CD4-positive, alpha-beta T cell treated with Interleukin-10 for 1 hour (primary cell): Measurements from ENCODE around the gene GPR39.

ENCODE experiments used
- DNase-seq: peaks from one replicate; pipeline ENCODE4 v3.0.0-alpha.2; 2020

Gene GPR39

DNA sequence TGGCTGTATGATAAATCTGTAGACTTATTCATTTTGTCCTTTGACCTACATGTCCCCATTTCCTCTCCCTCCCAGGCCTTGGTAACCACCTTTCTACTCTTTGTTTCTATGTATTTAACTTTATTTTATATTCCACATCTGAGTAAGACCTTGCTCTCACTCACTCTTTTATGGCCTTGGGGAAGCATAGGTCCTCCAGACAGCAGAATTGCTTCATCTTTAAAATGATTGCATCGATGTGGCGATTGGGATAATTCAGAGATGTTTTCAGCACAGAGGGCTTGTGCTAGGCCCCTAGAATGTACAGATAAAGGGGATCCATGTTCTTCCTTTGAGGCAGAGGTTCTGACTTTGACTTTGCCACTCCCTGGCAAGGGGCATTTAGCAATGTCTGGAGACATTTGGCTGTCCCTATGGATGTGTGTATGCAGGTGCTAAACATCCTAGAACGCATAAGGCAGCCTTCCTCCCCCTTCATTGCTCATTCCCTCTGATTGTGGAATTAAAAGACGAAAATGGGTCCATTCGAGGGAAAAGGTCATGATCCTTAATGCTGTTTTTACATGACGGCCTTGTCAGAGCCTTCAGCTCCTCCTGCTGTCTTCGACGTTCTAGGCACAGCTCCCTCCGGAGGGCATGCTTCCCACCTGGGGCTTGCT, 1.2 kb upstream of the GPR39 start:
- no peak for DNase-seq

DNA sequence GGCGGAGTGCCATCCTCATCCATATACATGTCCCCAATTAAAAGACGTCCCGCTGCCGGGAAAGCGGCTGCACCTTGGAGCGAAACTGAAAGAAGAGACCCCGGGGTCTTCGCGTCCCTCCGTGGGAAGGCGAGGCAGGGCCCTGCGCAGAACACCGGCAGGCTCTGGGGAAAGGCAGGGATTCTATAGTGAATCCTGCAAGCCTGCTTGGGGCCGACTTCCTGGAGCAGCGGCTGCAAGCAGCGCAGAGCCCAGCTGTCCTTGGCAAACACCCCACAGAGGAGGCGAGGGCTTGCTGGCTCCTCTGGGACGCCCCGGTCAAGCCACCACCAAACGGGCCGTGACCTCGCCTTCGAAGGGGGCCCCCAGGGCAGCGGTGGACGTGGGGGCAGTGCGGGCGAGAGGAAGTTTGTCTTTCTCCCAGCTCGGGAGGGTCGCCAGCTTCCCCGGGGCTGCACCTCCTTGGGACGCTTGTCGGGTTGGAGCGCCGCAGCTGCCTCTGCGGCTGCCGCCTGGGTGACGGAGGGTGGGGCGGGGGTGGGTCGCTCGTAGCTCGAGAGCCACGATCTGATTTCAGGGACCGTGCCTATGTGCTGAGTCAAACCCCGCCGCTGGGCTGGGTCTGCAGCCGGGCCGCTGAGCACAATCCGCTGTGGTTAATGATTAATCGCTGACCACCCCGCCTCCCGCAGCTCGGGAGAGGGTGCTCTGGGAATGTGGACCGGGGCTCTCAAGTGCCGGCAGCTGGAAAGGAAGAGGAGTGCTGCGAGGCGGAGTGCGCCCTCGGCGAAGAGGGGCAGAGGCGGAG, 486 bp upstream of the GPR39 start:
- no peak for DNase-seq

DNA sequence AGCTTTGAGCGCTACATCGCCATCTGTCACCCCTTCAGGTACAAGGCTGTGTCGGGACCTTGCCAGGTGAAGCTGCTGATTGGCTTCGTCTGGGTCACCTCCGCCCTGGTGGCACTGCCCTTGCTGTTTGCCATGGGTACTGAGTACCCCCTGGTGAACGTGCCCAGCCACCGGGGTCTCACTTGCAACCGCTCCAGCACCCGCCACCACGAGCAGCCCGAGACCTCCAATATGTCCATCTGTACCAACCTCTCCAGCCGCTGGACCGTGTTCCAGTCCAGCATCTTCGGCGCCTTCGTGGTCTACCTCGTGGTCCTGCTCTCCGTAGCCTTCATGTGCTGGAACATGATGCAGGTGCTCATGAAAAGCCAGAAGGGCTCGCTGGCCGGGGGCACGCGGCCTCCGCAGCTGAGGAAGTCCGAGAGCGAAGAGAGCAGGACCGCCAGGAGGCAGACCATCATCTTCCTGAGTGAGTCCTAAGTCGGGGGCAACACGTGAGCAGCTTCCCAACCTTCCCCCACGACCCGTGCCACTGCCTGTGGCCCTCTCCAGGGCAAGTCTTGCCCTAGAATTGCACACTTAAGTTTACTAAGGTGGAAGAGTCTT, 928 bp downstream of the GPR39 start:
- DNase-seq: no peak

DNA sequence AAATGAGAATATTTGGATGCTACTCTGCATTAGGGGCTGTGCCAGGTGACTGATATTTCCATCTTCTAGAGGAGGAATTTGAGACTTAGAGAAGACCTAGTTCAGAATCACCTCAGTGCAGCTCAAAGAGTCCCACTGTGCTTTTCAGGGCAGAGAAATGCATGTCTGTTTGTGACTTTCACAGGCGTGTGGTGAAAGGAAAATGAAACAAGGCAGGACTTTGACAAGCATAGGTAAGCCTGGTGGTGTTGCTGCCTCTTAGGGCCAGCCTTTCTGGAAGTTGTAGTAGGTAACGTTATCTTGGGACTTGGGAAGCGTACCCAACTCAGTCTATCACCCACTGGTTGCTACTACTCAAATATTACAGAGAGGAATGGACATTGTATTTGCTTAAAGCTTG, 2.6 kb downstream of the GPR39 start:
- no peak for DNase-seq

DNA sequence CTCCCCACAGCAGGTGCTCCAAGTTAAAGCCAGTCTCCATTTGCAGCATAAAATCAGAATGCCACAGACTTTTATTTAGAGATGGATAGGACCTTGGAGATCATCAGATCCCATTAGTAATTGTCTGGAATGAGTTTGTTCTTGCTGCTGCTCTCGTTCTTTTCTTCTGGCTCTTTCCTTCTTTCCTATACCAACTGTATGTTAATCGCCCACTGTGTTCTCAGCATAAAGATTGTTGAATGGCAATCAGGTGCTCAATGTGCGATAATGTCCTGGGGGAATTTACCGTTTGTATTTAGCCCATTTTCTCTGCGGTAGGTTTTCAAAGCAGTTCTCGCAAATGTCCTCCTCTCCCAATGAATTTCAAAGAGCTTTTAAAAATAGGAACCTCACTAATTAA, 3.3 kb downstream of the GPR39 start:
- DNase-seq: no peak

DNA sequence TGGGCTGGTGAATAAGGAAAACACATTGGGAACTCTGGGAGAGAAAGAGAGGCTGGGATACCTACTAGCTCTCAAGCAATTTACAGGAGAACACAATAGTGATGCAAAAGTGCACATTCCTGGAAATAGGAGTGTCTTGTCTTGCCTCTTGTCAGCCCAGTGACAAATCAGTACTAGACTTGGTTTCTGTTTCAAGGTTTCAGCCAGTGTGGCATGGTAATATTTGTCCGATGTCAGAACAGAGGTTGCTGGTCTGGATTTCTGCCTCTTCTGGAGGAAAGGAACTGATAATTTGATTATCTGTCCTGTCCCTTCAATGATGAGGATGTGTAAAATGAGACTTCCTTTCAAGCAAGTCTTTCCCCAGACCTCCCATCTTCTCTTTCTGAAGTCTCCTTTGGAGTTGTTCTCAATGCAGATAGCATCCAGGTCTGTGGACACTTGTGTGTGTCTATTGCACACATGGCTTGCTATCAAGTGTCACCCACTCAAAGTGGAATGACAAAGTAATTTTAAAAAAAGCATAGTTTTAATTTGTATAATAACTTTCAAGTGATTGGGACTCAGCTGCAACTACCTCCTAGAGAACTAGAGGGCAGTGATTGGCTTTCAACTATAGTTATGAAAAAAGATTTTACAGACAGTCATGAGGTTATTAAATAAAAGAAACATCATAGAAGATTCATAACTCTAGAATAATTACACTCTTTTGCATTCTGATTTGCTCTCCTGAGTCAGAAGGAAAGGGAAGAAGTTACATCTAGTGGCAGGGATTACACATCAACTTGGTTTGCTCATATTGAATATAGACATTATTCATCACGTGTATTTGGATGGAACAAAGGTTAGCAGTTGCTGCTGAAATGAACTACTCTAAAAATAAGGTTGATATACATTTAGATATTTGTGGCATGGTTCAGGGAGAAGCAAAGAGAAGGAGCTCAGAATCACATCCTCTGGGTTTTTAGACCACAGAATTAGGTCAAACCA, 4.5 kb downstream of the GPR39 start:
- no peak for DNase-seq

DNA sequence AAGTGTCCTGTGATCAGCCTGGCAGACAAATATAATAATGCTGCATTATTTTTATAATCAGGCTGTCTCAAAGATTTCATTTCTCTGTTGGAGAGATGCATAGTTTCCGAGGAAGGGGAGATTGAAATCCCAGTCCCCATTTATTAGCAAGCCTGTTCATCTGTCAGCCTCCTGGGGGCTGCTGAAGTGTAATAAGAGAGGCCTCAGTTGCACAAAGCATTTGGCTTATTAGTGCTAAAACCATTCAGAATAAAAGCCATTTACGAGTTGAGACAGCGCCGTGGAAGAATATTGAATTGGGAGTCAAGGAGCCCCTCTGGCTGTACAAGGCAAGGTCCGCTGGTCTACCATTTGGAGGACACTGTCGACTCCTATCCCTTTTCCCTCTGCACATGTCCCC, 6.1 kb downstream of the GPR39 start:
- no peak for DNase-seq

DNA sequence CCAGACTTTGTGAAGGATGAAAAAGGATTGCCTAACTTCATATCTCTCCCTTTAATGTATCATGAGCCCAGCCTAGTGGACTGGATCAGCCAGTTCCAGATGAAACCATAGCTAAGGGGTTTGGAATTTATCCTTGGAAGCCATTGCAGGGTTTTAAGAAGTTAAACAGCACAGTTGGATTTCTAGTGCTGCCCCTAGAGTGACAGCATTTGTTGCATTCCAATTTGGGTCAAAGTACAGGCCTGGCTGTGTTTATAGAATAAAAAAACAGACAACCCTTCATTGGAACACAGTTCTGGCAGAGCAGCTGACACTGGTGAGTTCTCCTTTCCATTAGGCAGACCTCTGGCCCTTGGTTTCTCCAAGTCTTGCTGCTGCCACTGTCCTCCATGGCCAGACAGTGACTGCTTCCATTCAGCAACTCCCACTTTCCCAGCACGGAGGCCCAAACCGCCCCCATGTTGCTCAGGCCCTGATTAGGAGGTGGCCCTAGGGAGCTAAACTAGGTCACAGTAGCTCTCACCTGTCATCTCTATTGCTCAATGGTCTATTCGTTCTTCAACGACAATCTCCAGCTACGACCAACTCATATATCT, 8.0 kb downstream of the GPR39 start:
- DNase-seq: no peak

DNA sequence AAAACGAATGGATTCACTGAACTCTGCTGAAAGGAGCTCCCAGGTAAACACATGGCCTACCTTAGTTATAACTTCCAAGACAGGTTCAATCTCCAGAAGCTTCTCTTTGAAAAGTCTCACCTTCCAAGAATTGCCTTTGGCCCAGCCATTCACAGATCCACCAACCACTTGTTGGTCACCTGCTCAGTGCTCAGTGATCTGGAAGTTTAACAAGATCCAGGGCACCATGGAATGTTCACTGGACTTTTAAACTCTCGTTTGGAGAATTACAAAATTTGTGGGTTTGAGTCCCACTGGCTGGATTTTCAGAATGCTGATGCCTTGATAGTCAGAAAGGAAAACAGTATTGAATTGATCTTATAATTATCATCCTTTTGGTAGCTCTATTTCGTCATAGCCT, 9.4 kb downstream of the GPR39 start:
- DNase-seq: no peak

DNA sequence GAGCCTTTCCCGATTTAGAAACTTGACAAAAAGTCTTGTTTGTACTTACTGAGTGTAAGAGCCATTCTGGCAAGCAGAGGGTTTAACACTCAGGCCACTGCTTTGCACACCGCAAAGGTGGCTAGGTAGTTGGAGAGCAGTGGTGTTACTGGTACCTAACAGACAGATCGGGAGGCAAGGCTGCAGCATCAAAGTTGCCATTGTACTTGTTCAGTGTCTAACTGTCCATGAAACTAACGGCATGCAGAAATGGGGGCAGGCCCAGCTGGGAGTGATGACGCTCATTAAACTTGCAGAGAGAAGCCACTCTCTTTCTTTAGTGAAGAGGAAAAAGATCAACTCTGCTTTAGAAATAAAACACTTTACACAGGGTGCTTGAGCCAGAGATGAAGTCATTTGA, 10.1 kb downstream of the GPR39 start:
- DNase-seq: no peak

DNA sequence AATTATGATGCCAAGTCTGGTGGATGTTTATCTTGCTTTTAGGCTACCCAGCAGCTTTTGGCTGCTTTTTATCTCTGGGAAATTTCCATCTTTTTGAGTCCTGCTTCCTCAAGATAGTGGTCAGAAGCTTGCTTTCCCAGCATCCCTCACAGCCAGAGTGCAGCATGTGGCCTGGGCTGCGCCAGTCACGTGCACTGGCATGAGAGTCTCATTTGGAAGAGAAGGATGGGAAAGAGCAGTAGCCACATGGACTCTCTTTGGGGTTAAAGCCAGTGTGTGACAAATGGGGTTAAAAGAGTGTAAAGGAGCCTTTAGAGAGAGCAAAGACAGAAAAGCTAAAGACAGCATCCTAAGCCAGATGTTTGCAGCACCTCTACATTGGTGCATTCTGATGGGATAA, 12.7 kb downstream of the GPR39 start:
- DNase-seq: no peak

DNA sequence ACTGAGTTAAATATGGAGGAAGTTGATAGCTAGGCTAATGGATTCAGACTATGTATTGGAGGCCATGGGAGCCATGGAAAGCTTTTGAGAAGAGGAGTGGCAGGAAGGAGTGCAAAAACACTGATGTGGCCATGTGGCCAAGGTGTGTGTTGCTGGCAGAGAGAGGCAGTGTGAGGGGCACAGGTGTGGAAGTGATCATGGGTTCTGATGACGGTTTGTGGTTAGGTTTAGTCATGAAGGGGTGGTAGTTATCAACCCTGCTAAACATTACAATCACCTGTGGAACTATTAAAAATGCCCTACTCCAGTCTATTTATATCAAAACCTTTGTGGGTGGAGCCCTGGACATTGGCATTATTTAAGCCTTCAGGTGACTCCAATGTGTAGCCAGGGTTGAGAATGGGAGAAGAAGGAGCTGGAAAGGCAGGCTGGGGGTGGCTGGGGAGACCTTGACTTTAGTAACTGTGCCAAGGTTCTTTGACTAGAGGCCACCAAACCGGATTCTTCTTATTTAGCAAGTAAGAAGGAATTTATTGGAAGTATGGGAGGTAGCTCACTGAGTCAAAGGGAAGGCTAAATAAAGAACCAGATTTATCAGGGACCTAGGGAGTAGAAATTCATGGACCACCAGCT, 13.5 kb downstream of the GPR39 start:
- DNase-seq: no peak

DNA sequence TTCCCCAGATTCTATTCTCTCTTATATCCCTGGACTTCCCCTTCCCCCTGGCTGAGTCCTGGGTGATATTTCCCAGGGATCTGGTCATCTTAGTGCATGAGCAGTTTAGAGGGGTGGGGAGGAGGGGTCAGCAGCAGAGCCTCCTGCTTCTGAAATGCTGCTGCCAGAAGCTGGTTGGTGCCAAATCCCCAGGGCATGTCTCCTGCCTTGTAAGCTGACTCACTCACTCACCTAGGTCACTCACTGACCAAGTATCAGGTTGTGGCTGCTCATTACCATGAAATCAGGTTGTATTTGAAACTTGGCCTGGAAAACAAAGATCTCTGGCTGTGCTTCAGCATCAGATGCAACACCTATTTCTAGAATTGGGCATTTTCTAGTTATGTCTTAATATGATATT, 14.3 kb downstream of the GPR39 start:
- DNase-seq: no peak

DNA sequence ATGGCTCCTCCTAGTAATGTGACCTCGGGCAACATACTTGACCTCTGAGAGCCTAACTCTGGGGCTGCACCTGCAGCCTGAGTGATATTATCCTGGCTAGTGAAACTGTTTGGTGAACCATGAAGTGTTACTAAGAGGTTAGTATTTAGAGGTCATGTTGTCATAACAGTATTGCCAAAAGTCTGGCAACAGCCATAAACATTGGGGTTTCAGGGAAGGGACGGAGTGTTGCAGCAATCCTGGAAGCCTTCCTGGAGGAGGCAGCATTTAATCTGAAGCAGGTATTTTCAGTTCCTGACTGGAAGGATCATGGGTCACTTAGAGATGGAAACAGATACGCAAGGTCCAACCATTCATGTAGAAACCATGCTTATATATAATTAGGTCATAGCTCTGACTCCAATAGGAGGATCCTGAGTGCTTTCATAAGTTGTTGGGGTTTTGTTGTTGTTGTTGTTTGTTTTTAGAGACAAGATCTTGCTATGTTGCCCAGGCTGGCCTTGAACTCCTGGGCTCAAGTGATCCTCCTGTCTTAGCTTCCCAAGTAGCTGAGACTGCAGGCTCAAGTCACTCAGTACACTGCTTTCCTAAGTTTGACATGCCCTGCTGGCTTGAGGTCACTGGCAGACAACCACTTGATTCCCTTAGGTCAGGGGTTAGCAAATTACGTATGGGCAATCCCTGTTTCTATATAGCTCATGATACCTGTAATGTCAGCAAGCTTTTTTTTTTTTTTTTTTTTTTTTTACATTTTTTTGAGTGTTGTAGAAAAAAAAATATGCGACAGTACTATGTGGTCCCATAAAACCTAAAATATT, 21.5 kb downstream of the GPR39 start:
- no peak for DNase-seq

DNA sequence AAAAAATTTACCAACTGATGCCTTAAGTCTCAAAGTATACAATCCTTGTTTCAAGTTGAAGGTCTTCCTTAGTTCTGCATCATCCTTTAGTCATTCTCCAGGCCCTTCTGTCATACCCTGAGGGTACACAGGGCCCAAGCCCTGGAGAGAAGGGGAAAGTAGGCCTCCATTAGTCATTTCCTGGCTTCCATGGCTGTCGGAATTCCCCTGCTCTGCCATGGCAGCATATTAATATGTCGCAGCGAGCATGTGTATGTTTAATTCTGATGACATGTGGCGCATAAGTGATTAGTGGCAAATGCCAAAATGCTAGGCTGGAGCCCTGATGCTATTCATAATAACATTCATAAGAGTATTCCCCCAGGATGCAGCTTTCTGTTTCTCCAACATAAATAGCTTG, 22.1 kb downstream of the GPR39 start:
- DNase-seq: no peak

DNA sequence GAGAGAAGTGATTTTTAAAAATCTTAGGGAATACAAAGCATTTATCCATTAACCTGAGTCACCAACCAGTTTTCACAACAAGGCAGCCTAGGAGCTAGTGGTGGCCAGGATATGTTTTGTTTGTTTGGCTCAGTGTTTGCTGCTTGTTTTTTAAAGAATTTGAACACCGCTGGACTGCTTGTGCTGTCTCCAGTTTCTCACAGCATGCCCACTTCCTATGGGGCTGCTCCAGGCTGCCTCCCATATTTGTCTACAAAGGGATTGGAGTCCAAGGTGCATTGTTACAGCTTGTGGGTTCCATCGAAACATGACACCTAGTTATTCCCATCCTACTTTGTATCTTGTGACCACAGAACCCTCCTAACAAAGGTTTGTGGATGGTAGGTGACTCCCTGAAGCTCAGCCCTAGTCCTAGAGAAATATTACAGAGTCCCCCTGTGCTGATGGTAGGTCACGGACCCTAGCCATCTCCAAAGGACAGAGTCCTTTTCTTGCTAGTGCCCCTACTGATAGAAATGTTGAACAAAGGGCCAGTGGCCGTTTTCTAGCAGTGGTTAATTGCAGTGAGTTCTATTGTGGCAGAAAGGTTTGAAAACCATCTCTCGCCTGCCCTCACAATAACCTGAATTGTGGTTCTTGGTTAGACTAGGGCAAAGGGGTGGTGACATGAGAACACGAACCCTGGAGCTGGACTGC, 23.2 kb downstream of the GPR39 start:
- no peak for DNase-seq

DNA sequence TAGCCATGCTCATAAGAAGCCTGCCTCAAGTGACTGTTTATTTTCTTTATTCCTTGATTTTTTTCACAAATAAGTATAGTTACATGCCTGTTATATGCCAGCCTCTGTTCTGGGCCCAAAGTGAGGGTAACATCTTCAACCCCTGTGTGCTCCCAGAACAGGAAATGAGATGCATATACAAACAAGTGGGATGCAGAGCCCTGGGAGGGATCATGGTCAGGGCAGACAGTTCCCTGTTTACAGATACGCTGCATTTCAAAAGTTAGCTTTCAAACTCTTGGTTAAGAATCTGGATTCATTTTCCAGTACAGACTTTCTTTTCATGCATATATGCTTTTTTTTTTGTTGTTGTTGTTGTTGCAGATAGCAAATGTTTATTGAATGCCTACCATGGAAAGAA, 24.4 kb downstream of the GPR39 start:
- no peak for DNase-seq

DNA sequence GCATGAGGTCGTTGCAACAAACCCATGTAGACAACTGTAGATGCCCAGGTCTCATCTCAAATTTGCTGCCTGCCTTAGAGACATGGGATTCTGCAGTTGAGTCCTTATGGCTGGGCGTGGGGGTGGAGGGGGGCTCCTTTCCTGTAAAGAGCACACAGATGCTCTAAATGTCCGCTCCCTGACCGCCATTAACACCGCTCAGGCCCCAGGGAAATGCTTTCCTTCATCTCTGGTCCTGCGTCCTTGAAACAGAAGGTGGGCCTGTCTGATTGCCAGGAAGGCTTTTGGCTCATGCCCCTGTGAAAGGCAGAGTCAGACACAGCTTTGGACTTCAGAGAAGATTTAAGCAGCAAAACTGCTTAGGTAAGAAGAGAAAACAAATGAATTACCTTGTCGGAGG, 25.7 kb downstream of the GPR39 start:
- no peak for DNase-seq

DNA sequence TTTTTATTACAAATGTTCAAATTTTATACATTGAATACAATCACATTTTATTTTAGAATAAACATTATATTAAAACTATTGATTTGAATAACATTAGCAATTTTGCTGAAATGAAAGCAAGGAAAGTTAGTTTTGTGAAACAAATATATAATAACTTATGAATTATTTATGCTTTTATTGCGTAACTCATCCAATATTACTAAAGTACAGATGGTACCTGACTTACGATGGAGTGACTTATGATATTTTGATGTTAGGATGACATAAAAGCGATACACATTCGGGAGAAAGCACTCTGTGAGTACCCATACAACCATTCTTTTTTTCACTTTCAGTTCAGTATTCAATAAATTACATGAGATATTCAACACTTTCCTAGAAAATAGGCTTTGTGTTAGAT, 26.5 kb downstream of the GPR39 start:
- DNase-seq: no peak

DNA sequence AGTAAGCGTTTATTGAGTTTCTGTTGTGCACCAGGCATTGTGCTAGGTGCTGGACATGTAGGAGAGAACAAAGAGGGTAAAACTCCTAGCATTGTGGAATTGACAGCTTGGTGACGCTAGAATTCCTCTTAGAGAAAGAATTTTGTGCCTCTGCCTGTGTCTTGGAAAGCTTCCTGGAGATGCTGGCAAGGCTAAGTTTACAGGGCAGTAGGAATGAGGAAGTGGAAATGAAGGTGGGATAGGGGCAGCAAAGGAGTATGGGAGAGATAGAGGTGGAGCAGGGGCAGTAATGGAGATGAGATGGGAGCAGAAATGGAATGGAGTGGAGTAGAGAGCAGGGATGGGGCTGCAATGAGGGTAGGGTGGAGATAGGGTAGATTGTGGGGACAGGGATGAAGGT, 29.8 kb downstream of the GPR39 start:
- DNase-seq: no peak

DNA sequence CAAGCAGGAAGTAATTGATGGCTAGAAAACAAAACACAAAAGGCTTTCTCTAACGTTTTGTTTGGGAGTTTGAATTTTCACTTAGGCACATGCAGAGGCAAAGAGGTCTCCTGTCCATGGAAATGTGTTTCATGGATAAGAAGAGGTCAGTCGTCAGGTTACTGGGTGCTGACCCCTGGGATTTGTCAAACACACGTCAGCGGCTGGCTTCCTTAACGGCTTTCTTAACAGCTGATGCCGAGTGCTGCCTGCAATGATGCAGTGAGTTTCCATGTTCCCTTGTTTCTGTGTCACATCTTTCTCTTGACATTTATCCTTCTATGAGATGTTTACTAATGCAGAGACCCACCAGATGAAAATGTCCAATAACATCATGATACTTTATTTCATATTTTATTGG, 31.7 kb downstream of the GPR39 start:
- DNase-seq: no peak
